ENCODE results near the gene ZNF407.

ZNF407 gene

GRCh38 chr18:74975001-74975400 is 377.3 kb downstream of the ZNF407 start:
- DNase-seq (ENCODE audit: low read depth): no peak

GRCh38 chr18:74976331-74976909 is 378.8 kb downstream of the ZNF407 start:
- no peak for DNase-seq (ENCODE audit: low read depth)

GRCh38 chr18:74977041-74977440 is 379.4 kb downstream of the ZNF407 start:
- DNase-seq (ENCODE audit: low read depth): no peak

DNA sequence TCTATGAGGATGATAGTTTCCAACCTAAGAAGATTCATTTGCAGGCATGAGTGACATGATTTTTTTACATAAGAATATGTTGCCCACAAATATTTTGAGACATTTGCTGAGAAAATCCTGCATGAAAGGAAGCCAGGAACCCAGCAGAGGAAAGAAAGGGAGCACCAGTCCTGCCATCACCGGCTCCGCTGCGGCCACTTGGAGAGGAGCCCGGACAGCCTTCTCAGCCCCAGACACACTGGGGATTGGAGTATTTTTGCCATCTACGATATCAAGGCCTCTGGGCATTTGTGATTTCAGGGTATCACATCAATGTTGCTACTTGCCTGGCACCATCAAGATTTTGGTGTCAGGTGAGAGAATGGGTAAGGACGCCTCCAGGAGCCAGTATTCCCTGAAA is 383.0 kb downstream of the ZNF407 start:
- no peak for DNase-seq (ENCODE audit: low read depth)

DNA sequence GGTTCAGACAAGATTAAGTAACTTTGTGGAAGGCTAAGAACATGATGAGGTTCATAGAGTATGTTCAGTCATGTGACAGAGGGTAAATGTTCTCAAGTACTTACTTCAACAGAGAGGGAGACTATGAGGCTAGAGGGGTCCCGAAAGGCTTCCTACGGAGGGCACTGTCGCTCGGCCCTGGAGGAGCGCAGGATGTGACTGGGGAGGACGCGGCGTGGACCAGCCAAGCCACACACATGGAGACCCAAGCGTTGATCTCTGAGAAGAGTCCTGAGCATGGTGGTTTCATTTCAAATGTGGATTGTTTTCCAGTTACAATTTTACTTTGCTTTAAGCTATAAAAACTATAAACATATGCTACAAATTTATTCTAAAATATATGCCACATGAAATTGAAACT is 383.8 kb downstream of the ZNF407 start:
- DNase-seq (ENCODE audit: low read depth): no peak

GRCh38 chr18:74982946-74983635 is 385.4 kb downstream of the ZNF407 start:
- DNase-seq (ENCODE audit: low read depth): no peak

- DNase-seq (ENCODE audit: low read depth): no peak
These were observed 391.5 kb downstream of the ZNF407 start for GRCh38 chr18:74989134-74989533.

GRCh38 chr18:74990563-74991081 is 393.0 kb downstream of the ZNF407 start:
- no peak for DNase-seq (ENCODE audit: low read depth)

DNA sequence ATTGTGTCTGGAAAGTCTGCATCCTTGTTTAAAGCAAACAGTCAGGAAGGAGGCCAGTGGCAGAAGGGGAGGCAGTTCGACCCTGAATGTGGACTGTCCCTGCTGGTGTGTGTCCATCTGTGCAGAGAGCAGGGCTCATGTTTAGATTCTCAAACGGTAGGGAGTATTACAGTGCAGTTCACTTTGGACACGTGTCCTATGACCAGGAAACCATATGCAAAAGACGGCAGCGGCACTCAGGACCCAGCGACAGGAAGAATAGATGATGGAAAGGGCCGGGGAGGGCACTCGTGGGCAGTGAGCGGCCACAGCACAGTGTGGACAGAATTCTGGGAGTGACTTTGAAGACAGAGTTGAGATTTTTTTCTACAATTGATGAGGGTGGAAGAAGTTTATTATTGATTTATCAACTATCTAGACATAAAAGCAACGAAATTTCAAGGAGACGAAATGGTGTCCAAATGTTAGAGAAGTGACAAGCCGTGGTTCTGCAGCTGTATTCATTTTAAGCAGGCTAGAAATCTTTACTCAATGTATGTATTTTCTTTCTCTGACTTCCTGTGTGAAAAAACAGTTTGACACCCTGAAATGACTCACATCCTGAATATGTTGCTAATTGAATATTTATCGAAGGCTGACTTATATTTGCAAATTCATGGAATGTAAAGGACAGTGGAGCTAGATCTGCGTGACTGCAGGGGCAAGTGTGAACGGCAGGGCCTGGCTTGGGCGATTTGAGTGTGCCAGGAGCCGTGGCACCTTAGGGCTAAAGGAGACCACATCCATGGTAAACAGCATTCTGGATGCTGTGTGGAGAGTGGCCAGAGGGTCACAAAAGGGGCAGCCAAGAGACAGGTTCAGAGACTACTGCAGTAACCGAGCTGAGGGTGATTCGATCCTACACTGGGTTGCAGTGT is 397.1 kb downstream of the ZNF407 start:
- DNase-seq (ENCODE audit: low read depth): no peak

DNA sequence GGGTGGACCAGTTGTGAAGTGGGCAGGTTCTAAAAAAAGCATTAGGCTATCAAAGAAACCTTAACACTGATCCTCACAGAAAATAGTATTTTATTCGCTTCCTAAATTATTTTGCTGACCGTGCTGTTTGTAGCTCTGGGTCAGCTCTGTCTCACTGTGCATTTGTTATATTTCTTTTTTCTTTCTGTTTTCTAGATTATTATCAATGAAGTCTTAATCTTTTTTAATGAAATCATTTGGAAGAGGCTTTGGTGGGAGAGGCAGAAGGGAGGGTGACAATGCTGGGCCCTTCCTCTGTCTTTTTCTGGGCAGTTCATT is 397.7 kb downstream of the ZNF407 start:
- no peak for DNase-seq (ENCODE audit: low read depth)

DNA sequence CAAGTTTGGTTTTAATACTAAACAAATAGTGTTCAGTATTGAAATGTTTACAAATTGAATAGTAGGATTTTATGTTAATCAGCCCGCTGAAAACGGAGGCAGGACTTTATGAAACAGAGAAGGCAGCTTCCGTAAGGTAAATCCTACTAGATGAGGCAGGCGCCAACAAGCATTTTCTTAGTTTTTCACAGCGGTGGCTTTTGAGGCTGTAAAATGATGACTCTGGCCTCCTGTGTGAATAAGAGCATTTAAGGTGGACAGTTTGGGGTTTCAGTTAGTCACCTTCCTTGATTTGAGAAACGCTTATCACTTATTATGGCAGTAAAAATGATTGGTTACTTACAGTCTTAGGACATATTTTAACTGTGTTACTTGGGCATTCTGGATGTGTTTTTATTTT is 398.4 kb downstream of the ZNF407 start:
- no peak for DNase-seq (ENCODE audit: low read depth)

- DNase-seq (ENCODE audit: low read depth): no peak
These were observed 399.3 kb downstream of the ZNF407 start for GRCh38 chr18:74996996-74997395.

DNA sequence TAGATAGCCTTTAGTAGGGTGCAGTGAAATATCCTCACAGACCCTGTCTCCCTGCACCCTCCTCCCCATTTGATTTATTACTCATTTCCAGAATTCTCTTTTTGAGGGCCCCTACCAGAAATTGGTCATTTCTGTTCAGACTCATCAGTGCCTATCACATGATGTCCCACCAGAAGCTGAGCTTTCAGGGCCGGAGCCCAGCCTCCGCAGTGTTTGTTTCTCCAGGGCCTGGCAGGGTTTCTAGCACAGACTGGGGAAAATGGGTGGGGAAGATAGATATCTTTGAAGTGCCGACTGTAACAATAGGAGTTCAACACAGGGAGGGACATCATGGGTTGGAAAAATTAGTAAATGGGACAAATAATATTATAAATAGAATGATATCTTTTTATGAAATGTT is 403.2 kb downstream of the ZNF407 start:
- no peak for DNase-seq (ENCODE audit: low read depth)

GRCh38 chr18:75003039-75003438 is 405.4 kb downstream of the ZNF407 start:
- no peak for DNase-seq (ENCODE audit: low read depth)

DNA sequence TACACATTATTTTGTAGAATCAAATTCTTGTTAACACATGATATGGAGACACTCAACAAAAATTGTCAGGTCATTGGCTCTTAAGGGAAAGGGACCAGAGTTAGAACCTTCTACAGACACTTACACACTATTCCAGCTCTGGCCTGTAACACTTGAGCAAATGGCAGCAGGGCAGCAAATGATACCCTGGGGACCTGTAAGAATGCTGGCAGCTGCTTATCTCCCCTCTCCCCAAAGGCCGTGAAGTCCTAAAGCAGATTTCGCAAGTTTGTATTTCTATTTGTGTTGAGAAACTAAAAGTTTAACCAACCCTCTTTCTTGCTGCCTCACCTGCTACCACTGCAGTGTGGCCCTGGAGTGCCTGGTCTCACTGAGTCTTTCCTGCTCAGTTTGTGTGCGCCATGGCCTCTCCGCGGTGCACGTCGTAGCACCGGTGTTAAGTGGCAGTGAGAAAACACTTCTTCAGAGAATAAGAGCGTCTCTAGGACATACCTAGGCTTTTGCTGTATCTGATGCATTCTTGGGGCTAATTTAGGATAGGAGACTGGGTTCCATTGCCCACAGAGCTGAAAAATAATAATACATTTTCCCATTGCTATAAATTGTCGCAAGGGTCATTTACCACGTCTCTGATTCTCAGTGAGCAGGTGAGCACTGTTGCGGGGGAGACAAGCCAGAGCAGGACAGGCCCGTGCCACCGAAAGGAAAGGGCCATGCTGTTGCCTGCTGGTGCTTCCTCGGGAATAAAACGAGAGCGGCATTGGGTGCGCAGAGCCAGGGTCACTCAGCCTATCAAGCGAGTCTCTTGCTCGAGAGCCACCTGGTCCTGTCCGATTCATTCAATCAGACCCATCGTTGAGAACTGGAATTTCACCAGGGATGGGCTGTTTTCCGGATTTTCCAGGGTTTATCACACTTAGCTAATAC is 406.4 kb downstream of the ZNF407 start:
- no peak for DNase-seq (ENCODE audit: low read depth)

- no peak for DNase-seq (ENCODE audit: low read depth)
These were observed 408.0 kb downstream of the ZNF407 start for GRCh38 chr18:75005626-75006025.

GRCh38 chr18:75008186-75008585 is 410.5 kb downstream of the ZNF407 start:
- DNase-seq (ENCODE audit: low read depth): no peak

GRCh38 chr18:75009296-75009695 is 411.6 kb downstream of the ZNF407 start:
- DNase-seq (ENCODE audit: low read depth): no peak

- no peak for DNase-seq (ENCODE audit: low read depth)
These were observed 412.2 kb downstream of the ZNF407 start for GRCh38 chr18:75009878-75010277.

GRCh38 chr18:75010278-75010677 is 412.6 kb downstream of the ZNF407 start:
- DNase-seq (ENCODE audit: low read depth): no peak

GRCh38 chr18:75010689-75011088 is 413.0 kb downstream of the ZNF407 start:
- DNase-seq (ENCODE audit: low read depth): no peak

Data from HS-27A (cell line).